Adipocyte (in vitro differentiated cells): ENCODE measurements around the gene CNR1.
"Not testable (repeated sequence)": the region's sequence is repeated elsewhere in the genome, so short reads cannot be mapped to it uniquely, and the experiment has no call there.

Experiments
- DNase-seq: peaks from one replicate; pipeline ENCODE4 v3.0.0-alpha.2; 2015; ENCODE audit warnings: low read depth
- H3K27me3 ChIP-seq: replicated peaks from 2 replicates; pipeline ENCODE4 v1.7.0; 2013; ENCODE audit warnings: mild to moderate bottlenecking, low read length, moderate library complexity; ENCODE audit not compliant: control insufficient read depth, insufficient read depth
- H3K36me3 ChIP-seq: 2 replicates; pipeline ENCODE4 v1.7.0; 2013; ENCODE audit warnings: low read length, mild to moderate bottlenecking, moderate library complexity; ENCODE audit not compliant: control insufficient read depth, insufficient read depth, severe bottlenecking
- H3K4me1 ChIP-seq: 2 replicates; pipeline ENCODE4 v1.7.0; 2013; ENCODE audit warnings: mild to moderate bottlenecking, low read length, moderate library complexity; ENCODE audit not compliant: control insufficient read depth, insufficient read depth
- H3K4me3 ChIP-seq: 2 replicates; pipeline ENCODE4 v1.7.0; 2013; ENCODE audit warnings: mild to moderate bottlenecking, low read length, moderate library complexity
- H3K9ac ChIP-seq: 2 replicates; pipeline ENCODE4 v1.7.0; 2013; ENCODE audit warnings: mild to moderate bottlenecking, low read length, moderate library complexity
- H3K9me3 ChIP-seq: 2 replicates; pipeline ENCODE4 v1.7.0; 2013; ENCODE audit warnings: mild to moderate bottlenecking, low read length, moderate library complexity; ENCODE audit not compliant: control insufficient read depth

The CNR1 gene

GRCh38 chr6:88165844-88166492 lies at the start of gene CNR1:
Gene CNR1 (minus strand): TSS chr6:88166347. CDS start chr6:88145274, 21,073 bp downstream.
- Histone ChIP-seq H3K36me3 (no peaks in the 10 kb centered on the region), H3K4me3 (peak within 1 kb of the TSS; percentile 86), H3K4me1 (peaks cover 3% of the 10 kb centered on the region), H3K9ac (peak within 1 kb of the TSS; percentile 82), H3K9me3 (no peaks in the 10 kb centered on the region), H3K27me3 (peaks cover 57% of the 10 kb centered on the region)
- peak; percentile 57 for DNase-seq

- no peak for DNase-seq
- H3K27me3 ChIP-seq, result no peaks in the 10 kb centered on the region
Measured at GRCh38 chr6:88211446-88211845, 45.3 kb upstream of the CNR1 start.

GRCh38 chr6:88209301-88209700 lies 43.2 kb upstream of the CNR1 start:
- no peaks in the 10 kb centered on the region for H3K4me1 ChIP-seq
- no peak for DNase-seq
- H3K27me3 ChIP-seq, result no peaks in the 10 kb centered on the region
- H3K4me3 ChIP-seq, result no peak overlapping the region
- no peaks in the 10 kb centered on the region for H3K36me3 ChIP-seq
- peaks cover 9% of the 10 kb centered on the region for H3K9me3 ChIP-seq
- H3K9ac ChIP-seq, result no peak overlapping the region

More at GRCh38 chr6:88211446-88211845, 45.3 kb upstream of the CNR1 start:
- Histone ChIP-seq H3K9ac (no peak overlapping the region), H3K36me3 (no peaks in the 10 kb centered on the region), H3K9me3 (no peaks in the 10 kb centered on the region), H3K4me3 (no peak overlapping the region), H3K4me1 (no peaks in the 10 kb centered on the region)

- H3K4me1 ChIP-seq, result no peaks in the 10 kb centered on the region
- no peaks in the 10 kb centered on the region for H3K27me3 ChIP-seq
- H3K9me3 ChIP-seq, result peaks cover 12% of the 10 kb centered on the region
- H3K4me3 ChIP-seq, result no peak overlapping the region
- H3K9ac ChIP-seq, result no peak overlapping the region
- H3K36me3 ChIP-seq, result no peaks in the 10 kb centered on the region
- DNase-seq, result no peak
Measured at GRCh38 chr6:88208726-88209125, 42.6 kb upstream of the CNR1 start.

- H3K4me1 ChIP-seq, H3K9ac ChIP-seq, DNase-seq, H3K36me3 ChIP-seq, H3K4me3 ChIP-seq, H3K27me3 ChIP-seq: not testable (repeated sequence)
- H3K9me3 ChIP-seq, result peaks cover 17% of the 10 kb centered on the region
Measured at GRCh38 chr6:88201734-88202133, 35.6 kb upstream of the CNR1 start.

GRCh38 chr6:88184921-88185320 lies 18.8 kb upstream of the CNR1 start:
- Histone ChIP-seq H3K9me3 (peaks cover 12% of the 10 kb centered on the region), H3K4me1 (no peaks in the 10 kb centered on the region), H3K27me3 (no peaks in the 10 kb centered on the region), H3K4me3 (no peak overlapping the region), H3K36me3 (no peaks in the 10 kb centered on the region), H3K9ac (no peak overlapping the region)
- DNase-seq, result no peak

GRCh38 chr6:88183471-88183870 lies 17.3 kb upstream of the CNR1 start:
- Histone ChIP-seq H3K36me3 (no peaks in the 10 kb centered on the region), H3K4me1 (peaks cover 4% of the 10 kb centered on the region), H3K27me3 (no peaks in the 10 kb centered on the region), H3K9ac (no peak overlapping the region), H3K4me3 (no peak overlapping the region), H3K9me3 (peaks cover 3% of the 10 kb centered on the region)
- no peak for DNase-seq

GRCh38 chr6:88179692-88180091 lies 13.5 kb upstream of the CNR1 start:
- H3K9ac ChIP-seq, result no peak overlapping the region
- peaks cover 4% of the 10 kb centered on the region for H3K4me1 ChIP-seq
- H3K4me3 ChIP-seq, result no peak overlapping the region
- H3K36me3 ChIP-seq, result no peaks in the 10 kb centered on the region
- H3K9me3 ChIP-seq, result peaks cover 3% of the 10 kb centered on the region
- H3K27me3 ChIP-seq, result no peaks in the 10 kb centered on the region
- DNase-seq, result no peak

- Histone ChIP-seq H3K9ac (no peak overlapping the region), H3K9me3 (peaks cover 3% of the 10 kb centered on the region), H3K36me3 (no peaks in the 10 kb centered on the region), H3K27me3 (no peaks in the 10 kb centered on the region), H3K4me3 (no peak overlapping the region), H3K4me1 (peaks cover 4% of the 10 kb centered on the region)
- no peak for DNase-seq
Measured at GRCh38 chr6:88177961-88178464, 11.9 kb upstream of the CNR1 start.

- DNase-seq, result no peak
- no peaks in the 10 kb centered on the region for H3K9me3 ChIP-seq
- H3K4me3 ChIP-seq, result no peak overlapping the region
- H3K4me1 ChIP-seq, result peaks cover 4% of the 10 kb centered on the region
- peaks cover 5% of the 10 kb centered on the region for H3K27me3 ChIP-seq
- no peak overlapping the region for H3K9ac ChIP-seq
- H3K36me3 ChIP-seq, result no peaks in the 10 kb centered on the region
Measured at GRCh38 chr6:88174906-88175305, 8.8 kb upstream of the CNR1 start.

- no peak overlapping the region for H3K9ac ChIP-seq
- peaks cover 32% of the 10 kb centered on the region for H3K27me3 ChIP-seq
- no peak for DNase-seq
- H3K9me3 ChIP-seq, result no peaks in the 10 kb centered on the region
- no peak overlapping the region for H3K4me3 ChIP-seq
- H3K36me3 ChIP-seq, result no peaks in the 10 kb centered on the region
- no peaks in the 10 kb centered on the region for H3K4me1 ChIP-seq
Measured at GRCh38 chr6:88171312-88171711, 5.2 kb upstream of the CNR1 start.

- peaks cover 56% of the 10 kb centered on the region for H3K27me3 ChIP-seq
- no peak for DNase-seq
- H3K9me3 ChIP-seq, result no peaks in the 10 kb centered on the region
- peaks cover 3% of the 10 kb centered on the region for H3K4me1 ChIP-seq
- H3K36me3 ChIP-seq, result no peaks in the 10 kb centered on the region
- H3K9ac ChIP-seq, result no peak overlapping the region
- H3K4me3 ChIP-seq, result no peak overlapping the region
Measured at GRCh38 chr6:88168362-88168761, 2.2 kb upstream of the CNR1 start.
